H9 (cell line): ENCODE results near the gene PSMB1. TPM values are rescaled to one million over a fixed set of nuclear protein-coding genes. Genes with fewer than 3 reads are reported as not detected.

Experiments used
- DNase-seq: peaks from one replicate; pipeline ENCODE4 v3.0.0-alpha.2; 2017
- H2AFZ ChIP-seq: one replicate; pipeline ENCODE4 v1.6.1; 2013; ENCODE audit warnings: mild to moderate bottlenecking, low read length, control low read depth, moderate library complexity
- H2AK5ac ChIP-seq: 2 replicates; pipeline ENCODE4 v1.6.1; 2013; ENCODE audit warnings: low read length, control low read depth, mixed read lengths; ENCODE audit not compliant: insufficient read length
- H2BK120ac ChIP-seq: one replicate; pipeline ENCODE4 v1.6.1; 2013; ENCODE audit warnings: low read depth, mild to moderate bottlenecking, low read length, control low read depth, inconsistent platforms; ENCODE audit not compliant: poor library complexity, severe bottlenecking
- H2BK12ac ChIP-seq: 2 replicates; pipeline ENCODE4 v1.6.1; 2013; ENCODE audit warnings: low read length, control low read depth, mixed read lengths, low read depth; ENCODE audit not compliant: insufficient read length
- H2BK15ac ChIP-seq: 2 replicates; pipeline ENCODE4 v1.6.1; 2013; ENCODE audit warnings: low read depth, low read length, control low read depth
- H2BK20ac ChIP-seq: one replicate; pipeline ENCODE4 v1.6.1; 2013; ENCODE audit warnings: low read depth, mild to moderate bottlenecking, low read length, control low read depth, inconsistent platforms; ENCODE audit not compliant: poor library complexity, severe bottlenecking
- H2BK5ac ChIP-seq: 2 replicates; pipeline ENCODE4 v1.6.1; 2013; ENCODE audit warnings: low read length, control low read depth, mixed read lengths; ENCODE audit not compliant: insufficient read length
- H3K14ac ChIP-seq: 2 replicates; pipeline ENCODE4 v1.6.1; 2013; ENCODE audit warnings: low read length, control low read depth; ENCODE audit not compliant: insufficient read depth
- H3K18ac ChIP-seq: 2 replicates; pipeline ENCODE4 v1.6.1; 2013; ENCODE audit warnings: low read depth, mild to moderate bottlenecking, mixed read lengths, low read length, control low read depth; ENCODE audit not compliant: insufficient read length
- H3K23ac ChIP-seq: 2 replicates; pipeline ENCODE4 v1.6.1; 2013; ENCODE audit warnings: low read length, control low read depth, mixed read lengths, low read depth; ENCODE audit not compliant: insufficient read length
- H3K23me2 ChIP-seq: 2 replicates; pipeline ENCODE4 v1.6.1; 2013; ENCODE audit warnings: low read depth, mild to moderate bottlenecking, mixed read lengths, low read length, control low read depth; ENCODE audit not compliant: insufficient read length, poor library complexity, severe bottlenecking
- H3K27ac ChIP-seq: 2 replicates; pipeline ENCODE4 v1.5.1; 2013; ENCODE audit warnings: low read length, control low read depth, mixed read lengths, low read depth; ENCODE audit not compliant: insufficient read length
- H3K27me3 ChIP-seq: 2 replicates; pipeline ENCODE4 v1.6.1; 2013; ENCODE audit warnings: low read length, control low read depth, inconsistent platforms; ENCODE audit not compliant: insufficient read depth
- H3K4ac ChIP-seq: 2 replicates; pipeline ENCODE4 v1.6.1; 2013; ENCODE audit warnings: low read depth, mild to moderate bottlenecking, control low read depth, inconsistent platforms, low read length, moderate library complexity
- H3K4me1 ChIP-seq: 2 replicates; pipeline ENCODE4 v1.6.1; 2013; ENCODE audit warnings: low read length, control low read depth, inconsistent platforms; ENCODE audit not compliant: insufficient read depth
- H3K4me2 ChIP-seq: 2 replicates; pipeline ENCODE4 v1.6.1; 2013; ENCODE audit warnings: low read length, control low read depth, mixed read lengths; ENCODE audit not compliant: insufficient read length, insufficient read depth
- H3K56ac ChIP-seq: 2 replicates; pipeline ENCODE4 v1.6.1; 2013; ENCODE audit warnings: low read depth, mild to moderate bottlenecking, mixed read lengths, low read length, control low read depth; ENCODE audit not compliant: insufficient read length
- H3K79me1 ChIP-seq: 2 replicates; pipeline ENCODE4 v1.6.1; 2013; ENCODE audit warnings: low read depth, mild to moderate bottlenecking, moderate library complexity, low read length, control low read depth, inconsistent platforms; ENCODE audit not compliant: insufficient read depth, poor library complexity, severe bottlenecking
- H3K79me2 ChIP-seq: 2 replicates; pipeline ENCODE4 v1.6.1; 2013; ENCODE audit warnings: low read length, control low read depth, inconsistent platforms; ENCODE audit not compliant: insufficient read depth
- H3K9ac ChIP-seq: 2 replicates; pipeline ENCODE4 v1.6.1; 2013; ENCODE audit warnings: low read length, control low read depth, mixed read lengths; ENCODE audit not compliant: insufficient read length; ENCODE audit errors: extremely low read depth
- H3K9me3 ChIP-seq: one replicate; pipeline ENCODE4 v1.6.1; 2013; ENCODE audit warnings: low read depth, low read length, inconsistent platforms; ENCODE audit not compliant: control insufficient read depth
- H3T11ph ChIP-seq: one replicate; pipeline ENCODE4 v1.6.1; 2013; ENCODE audit warnings: mild to moderate bottlenecking, low read length, control low read depth, inconsistent platforms
- H4K20me1 ChIP-seq: one replicate; pipeline ENCODE4 v1.6.1; 2013; ENCODE audit not compliant: control insufficient read depth, insufficient read length, insufficient read depth
- H4K5ac ChIP-seq: 2 replicates; pipeline ENCODE4 v1.6.1; 2013; ENCODE audit warnings: low read depth, mild to moderate bottlenecking, mixed read lengths, low read length, control low read depth; ENCODE audit not compliant: insufficient read length
- H4K8ac ChIP-seq: replicated peaks from 2 replicates; pipeline ENCODE4 v1.6.1; 2013; ENCODE audit warnings: low read length, control low read depth, mixed read lengths, low read depth; ENCODE audit not compliant: insufficient read length
- H4K91ac ChIP-seq: 2 replicates; pipeline ENCODE4 v1.6.1; 2013; ENCODE audit warnings: low read depth, mild to moderate bottlenecking, moderate library complexity, mixed read lengths, low read length, control low read depth; ENCODE audit not compliant: insufficient read length
- H3K27ac Mint-ChIP-seq, 3 experiments: 2 replicates in 2 of 3; 3 replicates in 1 of 3; pipeline ENCODE4 v1.8.0; 2020 to 2021; ENCODE audit warnings: mixed read lengths in 3 of 3, mild to moderate bottlenecking in 1 of 3, moderate library complexity in 1 of 3
- H3K27me3 Mint-ChIP-seq: 2 replicates; pipeline ENCODE4 v1.8.0; 2021; ENCODE audit warnings: low read depth, mild to moderate bottlenecking, moderate library complexity, mixed read lengths
- H3K36me3 Mint-ChIP-seq, 3 experiments: 2 replicates in 2 of 3; 3 replicates in 1 of 3; pipeline ENCODE4 v1.8.0; 2020 to 2021; ENCODE audit warnings: low read depth in 3 of 3, mixed read lengths in 3 of 3; ENCODE audit not compliant: insufficient read depth in 1 of 3
- H3K4me1 Mint-ChIP-seq, 2 experiments: 2 replicates each; pipeline ENCODE4 v1.8.0; 2020; ENCODE audit warnings: mixed read lengths in 2 of 2
- H3K4me3 Mint-ChIP-seq, 2 experiments: 2 replicates in 1 of 2; 3 replicates in 1 of 2; pipeline ENCODE4 v1.8.0; 2020 to 2021; ENCODE audit warnings: mild to moderate bottlenecking in 2 of 2, mixed read lengths in 2 of 2, moderate library complexity in 1 of 2
- H3K9me3 Mint-ChIP-seq, 2 experiments: 2 replicates in 1 of 2; 3 replicates in 1 of 2; pipeline ENCODE4 v1.8.0; 2020; ENCODE audit warnings: mild to moderate bottlenecking in 2 of 2, mixed read lengths in 2 of 2, moderate library complexity in 1 of 2
- CTCF ChIP-seq: fragments of 200-600 bp; sonication (generic); conservative IDR thresholded peaks from 3 replicates; pipeline ENCODE4 v1.8.0; 2021; ENCODE audit warnings: antibody characterized with exemption, mild to moderate bottlenecking
- WGBS: extraction: QIAGEN DNeasy Blood & Tissue Kit; methylation state at CpG from one replicate; pipeline ENCODE4 v1.1.7; 2013; ENCODE audit warnings: missing lambda C conversion rate, low lambda C conversion rate, mixed read lengths; ENCODE audit not compliant: insufficient read length; ENCODE audit errors: extremely low coverage; 5-methylcytosine and 5-hydroxymethylcytosine counted together
- total RNA-seq: library from RNA; stranded (reverse); gene quantifications from 2 replicates; pipeline ENCODE4 v1.2.1, GENCODE V29; 2021

PSMB1 gene
- total RNA-seq, 1 experiment from 2014 or later, result 245 TPM

DNA sequence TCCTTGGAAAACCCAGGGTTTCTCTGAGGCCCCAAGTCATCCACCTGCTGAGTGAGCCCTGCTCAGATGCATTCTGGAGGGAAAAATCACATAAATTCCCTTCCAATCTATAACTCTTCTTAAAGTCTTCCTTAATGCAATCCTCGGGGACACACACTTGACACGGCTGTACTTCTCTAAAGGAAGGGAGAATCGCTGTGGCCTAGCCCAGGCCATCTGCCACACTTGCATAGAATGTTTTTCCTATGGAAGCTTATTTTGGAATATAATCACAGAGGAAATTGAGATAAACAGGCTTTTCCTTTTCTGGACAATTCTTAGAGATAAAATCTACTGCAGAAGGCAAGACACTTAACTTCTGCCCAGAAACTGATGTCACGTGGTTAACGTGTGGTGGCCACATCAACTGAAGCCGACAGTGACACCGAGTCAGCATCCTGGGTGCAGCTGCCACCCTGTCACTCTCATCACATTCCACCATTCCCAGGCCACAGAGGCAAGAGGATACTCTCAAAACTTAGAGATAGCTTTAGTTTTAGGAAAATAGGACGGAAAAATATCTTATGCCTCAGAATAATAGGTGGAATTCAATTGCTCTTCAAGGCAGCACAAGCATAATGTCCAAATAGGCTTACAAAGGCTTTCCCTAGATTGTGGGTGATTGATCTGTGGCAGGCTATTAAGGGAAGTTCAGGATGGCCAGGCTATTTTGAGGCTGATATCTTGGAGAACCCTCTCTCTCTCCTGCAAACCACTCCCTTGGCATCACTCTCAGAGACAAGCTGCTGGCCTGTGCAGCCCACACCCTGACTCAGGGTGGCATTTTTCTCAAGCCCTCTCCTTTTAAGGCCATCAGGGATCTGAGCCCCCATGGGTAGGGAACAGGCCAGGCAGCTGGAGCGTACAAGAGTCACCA, 29.6 kb downstream of the PSMB1 start:
- H3K36me3 Mint-ChIP-seq, result no peaks in the 10 kb centered on the region; a peak in 1 of 7 replicates
- no peak overlapping the region for H2BK12ac ChIP-seq
- H3T11ph ChIP-seq, result no peak overlapping the region
- no peak overlapping the region for H4K5ac ChIP-seq
- H4K91ac ChIP-seq, result no peak overlapping the region
- no peak overlapping the region for H2AK5ac ChIP-seq
- H2BK15ac ChIP-seq, result no peak overlapping the region
- H3K18ac ChIP-seq, result no peak overlapping the region
- no peak overlapping the region for H2BK120ac ChIP-seq
- WGBS, result no CpG with 5 or more reads among the region's 9 CpGs
- H4K8ac ChIP-seq, result no peak overlapping the region
- H3K79me2 ChIP-seq, result no peaks in the 10 kb centered on the region
- no peak overlapping the region for H2BK20ac ChIP-seq
- H3K4me3 Mint-ChIP-seq, result no peak overlapping the region
- no peak overlapping the region for H3K56ac ChIP-seq
- TF ChIP-seq CTCF, result no peak
- H3K27me3 ChIP-seq, result no peaks in the 10 kb centered on the region
- no peak overlapping the region for H3K4ac ChIP-seq
- H3K4me2 ChIP-seq, result no peak overlapping the region
- peaks cover 0 to 4% of the 10 kb centered on the region in 2 experiments; a peak in 2 of 5 replicates for H3K9me3 Mint-ChIP-seq
- H2BK5ac ChIP-seq, result no peak overlapping the region
- peaks cover 3% of the 10 kb centered on the region; the same call in 1 of the 2 replicates for H3K27me3 Mint-ChIP-seq
- no peak for DNase-seq
- H2AFZ ChIP-seq, result no peak overlapping the region
- no peak overlapping the region for H3K27ac Mint-ChIP-seq
- no peaks in the 10 kb centered on the region for H3K4me1 ChIP-seq
- H3K27ac ChIP-seq, result no peak overlapping the region
- H3K4me1 Mint-ChIP-seq, result peaks cover 8 to 12% of the 10 kb centered on the region in 2 experiments
- no peak overlapping the region for H3K9ac ChIP-seq
- H3K23me2 ChIP-seq, result no peaks in the 10 kb centered on the region
- no peaks in the 10 kb centered on the region for H4K20me1 ChIP-seq
- H3K9me3 ChIP-seq, result no peaks in the 10 kb centered on the region
- no peak overlapping the region for H3K23ac ChIP-seq
- no peak overlapping the region for H3K14ac ChIP-seq
- H3K79me1 ChIP-seq, result no peaks in the 10 kb centered on the region
